Dermis microvascular lymphatic vessel endothelial cell (primary cell): ENCODE results near the gene OR4B1. TPM values are rescaled to one million over a fixed set of nuclear protein-coding genes. Genes with fewer than 3 reads are reported as not detected.
"Not testable (repeated sequence)": the region's sequence is repeated elsewhere in the genome, so short reads cannot be mapped to it uniquely, and the experiment has no call there.

ENCODE experiments used
- DNase-seq, 2 donors: peaks; one replicate each; pipeline versions ENCODE4 v3.0.0 to v3.0.0-alpha.2; 2010; ENCODE audit warnings: low read depth in 2 of 2
- total RNA-seq: library from RNA; depleted of rRNA; stranded (reverse); fragments of >200 nt; gene quantifications from 2 replicates; pipeline ENCODE4 v1.2.1, GENCODE V29; 2014

Gene OR4B1
- total RNA-seq: not detected in 2 replicates

- DNase-seq: no peak
Observed at GRCh38 chr11:48216510-48216909, at the start of gene OR4B1. TSS of gene OR4B1 (plus strand) at chr11:48216810. CDS start at chr11:48216810, 0 bp downstream.

- no peak for DNase-seq
Observed at GRCh38 chr11:48167380-48167779, 49.2 kb upstream of the OR4B1 start.

GRCh38 chr11:48168815-48169214 is 47.8 kb upstream of the OR4B1 start:
- no peak for DNase-seq

- no peak for DNase-seq
Observed at GRCh38 chr11:48169259-48169658, 47.4 kb upstream of the OR4B1 start.

GRCh38 chr11:48169717-48170116 is 46.9 kb upstream of the OR4B1 start:
- no peak for DNase-seq

- peak in 1 of 2 donors; percentile 44 for DNase-seq
Observed at GRCh38 chr11:48170241-48171233, 46.1 kb upstream of the OR4B1 start.

- DNase-seq: peak; percentile 22 to 58
Observed at GRCh38 chr11:48172818-48173609, 43.6 kb upstream of the OR4B1 start.

- no peak for DNase-seq
Observed at GRCh38 chr11:48177661-48178060, 38.9 kb upstream of the OR4B1 start.

- DNase-seq: no peak
Observed at GRCh38 chr11:48180627-48181026, 36.0 kb upstream of the OR4B1 start.

- no peak for DNase-seq
Observed at GRCh38 chr11:48182860-48183526, 33.6 kb upstream of the OR4B1 start.

GRCh38 chr11:48184452-48184851 is 32.2 kb upstream of the OR4B1 start:
- no peak for DNase-seq

GRCh38 chr11:48190906-48191654 is 25.5 kb upstream of the OR4B1 start:
- DNase-seq: not testable (repeated sequence)

- DNase-seq: no peak
Observed at GRCh38 chr11:48193876-48194275, 22.7 kb upstream of the OR4B1 start.

- no peak for DNase-seq
Observed at GRCh38 chr11:48207881-48208280, 8.7 kb upstream of the OR4B1 start.

GRCh38 chr11:48210052-48210451 is 6.6 kb upstream of the OR4B1 start:
- DNase-seq: no peak

GRCh38 chr11:48228761-48229160 is 12.2 kb downstream of the OR4B1 start:
- DNase-seq: no peak

- DNase-seq: not testable (repeated sequence)
Observed at GRCh38 chr11:48230057-48230456, 13.4 kb downstream of the OR4B1 start.

- no peak for DNase-seq
Observed at GRCh38 chr11:48237727-48238126, 21.1 kb downstream of the OR4B1 start.

GRCh38 chr11:48242501-48242900 is 25.9 kb downstream of the OR4B1 start:
- DNase-seq: no peak

GRCh38 chr11:48244804-48245203 is 28.2 kb downstream of the OR4B1 start, which contains the start of gene OR4X2:
TSS of gene OR4X2 (plus strand) at chr11:48245104. CDS start at chr11:48245104, 0 bp downstream.
- DNase-seq: no peak

- no peak for DNase-seq
Observed at GRCh38 chr11:48248902-48249301, 32.3 kb downstream of the OR4B1 start.
